Peyer's patch (tissue), 4 donors: Measurements from ENCODE around the gene POU6F2.

Experiments
- POLR2A ChIP-seq, 2 donors: fragments of 450-650 bp; IDR thresholded peaks; one replicate each; pipeline ENCODE4 v1.5.1; 2017; ENCODE audit warnings: antibody characterized with exemption in 2 of 2, mild to moderate bottlenecking in 2 of 2, moderate library complexity in 2 of 2
- TF ChIP-seq, protein P1 (sequence below), 6 experiments: fragments of 450-650 bp in 4 of 6; fragments of 200-600 bp in 2 of 6; sonication (generic) in 1 of 6; IDR thresholded peaks; one replicate each; pipeline ENCODE4 v1.5.1; 2017 to 2019; ENCODE audit warnings: antibody characterized with exemption in 6 of 6, mild to moderate bottlenecking in 3 of 6, moderate library complexity in 1 of 6

- TF ChIP-seq, protein P1, sequence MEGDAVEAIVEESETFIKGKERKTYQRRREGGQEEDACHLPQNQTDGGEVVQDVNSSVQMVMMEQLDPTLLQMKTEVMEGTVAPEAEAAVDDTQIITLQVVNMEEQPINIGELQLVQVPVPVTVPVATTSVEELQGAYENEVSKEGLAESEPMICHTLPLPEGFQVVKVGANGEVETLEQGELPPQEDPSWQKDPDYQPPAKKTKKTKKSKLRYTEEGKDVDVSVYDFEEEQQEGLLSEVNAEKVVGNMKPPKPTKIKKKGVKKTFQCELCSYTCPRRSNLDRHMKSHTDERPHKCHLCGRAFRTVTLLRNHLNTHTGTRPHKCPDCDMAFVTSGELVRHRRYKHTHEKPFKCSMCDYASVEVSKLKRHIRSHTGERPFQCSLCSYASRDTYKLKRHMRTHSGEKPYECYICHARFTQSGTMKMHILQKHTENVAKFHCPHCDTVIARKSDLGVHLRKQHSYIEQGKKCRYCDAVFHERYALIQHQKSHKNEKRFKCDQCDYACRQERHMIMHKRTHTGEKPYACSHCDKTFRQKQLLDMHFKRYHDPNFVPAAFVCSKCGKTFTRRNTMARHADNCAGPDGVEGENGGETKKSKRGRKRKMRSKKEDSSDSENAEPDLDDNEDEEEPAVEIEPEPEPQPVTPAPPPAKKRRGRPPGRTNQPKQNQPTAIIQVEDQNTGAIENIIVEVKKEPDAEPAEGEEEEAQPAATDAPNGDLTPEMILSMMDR (IDR thresholded peaks at IDR 0.05): no peak
- no peak for TF ChIP-seq POLR2A (IDR thresholded peaks at IDR 0.05)
These were observed 511.0 kb downstream of the POU6F2 start for GRCh38 chr7:39488467-39489393.
